HEK293 (cell line): ENCODE data around the gene BTG1.

ENCODE experiments used
- CTCF ChIA-PET: fragments of 350-600 bp; formaldehyde crosslinking; extraction: SDS; loops from one replicate; lab custom pipeline; 2021; ENCODE audit warnings: antibody characterized with exemption; lab: Yijun Ruan, JAX
- POLR2A ChIA-PET: fragments of 300-600 bp; formaldehyde crosslinking; extraction: SDS; loops from one replicate; lab custom pipeline; 2020; ENCODE audit warnings: antibody characterized with exemption, inconsistent platforms; lab: Yijun Ruan, JAX
- H3K27ac ChIP-seq: fragments of 200-500 bp; sonication (Bioruptor generic); 2 replicates; pipeline ENCODE4 v1.5.1; 2014; ENCODE audit warnings: low read depth, low read length, control low read depth, inconsistent platforms; ENCODE audit errors: extremely low read depth
- H3K36me3 ChIP-seq, 2 experiments: fragments of 200-500 bp in 1 of 2; sonication (Bioruptor generic) in 1 of 2; 1 replicate in 1 of 2; 2 replicates in 1 of 2; pipeline ENCODE4 v1.5.1; 2014 to 2017; ENCODE audit warnings: inconsistent platforms in 2 of 2, low read length in 2 of 2; ENCODE audit not compliant: control insufficient read depth in 2 of 2, insufficient read depth in 1 of 2
- H3K4me1 ChIP-seq: fragments of 200-500 bp; sonication (Bioruptor generic); 2 replicates; pipeline ENCODE4 v1.5.1; 2014; ENCODE audit warnings: mild to moderate bottlenecking, low read length, inconsistent platforms; ENCODE audit not compliant: control insufficient read depth, insufficient read depth
- H3K4me3 ChIP-seq: 2 replicates; pipeline ENCODE4 v1.5.1; 2011; ENCODE audit warnings: low read depth, mild to moderate bottlenecking, control low read depth, low read length, moderate library complexity
- H3K9me3 ChIP-seq: fragments of 200-500 bp; sonication (Bioruptor generic); 2 replicates; pipeline ENCODE4 v1.5.1; 2014; ENCODE audit warnings: low read depth, low read length, inconsistent platforms; ENCODE audit not compliant: control insufficient read depth, insufficient read depth
- ATF2 ChIP-seq: fragments of 450-650 bp; formaldehyde crosslinking; IDR thresholded peaks from 2 replicates; pipeline ENCODE4 v1.5.1; 2016; ENCODE audit warnings: missing biosample characterization, missing genetic modification characterization, low read depth
- BCL11B ChIP-seq: fragments of 450-650 bp; formaldehyde crosslinking; IDR thresholded peaks from 2 replicates; pipeline ENCODE4 v1.5.1; 2016; ENCODE audit warnings: low read depth, missing biosample characterization, missing genetic modification characterization
- GLIS2 ChIP-seq: fragments of 450-650 bp; formaldehyde crosslinking; IDR thresholded peaks from 2 replicates; pipeline ENCODE4 v1.5.1; 2016; ENCODE audit warnings: missing biosample characterization, missing genetic modification characterization
- HOXC10 ChIP-seq: sonication (generic); formaldehyde crosslinking; IDR thresholded peaks from 2 replicates; pipeline ENCODE4 v1.8.1; 2023; ENCODE audit warnings: mild to moderate bottlenecking, missing genetic modification reagents
- SALL2 ChIP-seq: fragments of 450-650 bp; formaldehyde crosslinking; IDR thresholded peaks from 2 replicates; pipeline ENCODE4 v1.5.0; 2017; ENCODE audit warnings: missing biosample characterization, mild to moderate bottlenecking, missing genetic modification characterization, borderline replicate concordance
- SCRT1 ChIP-seq: fragments of 450-650 bp; formaldehyde crosslinking; IDR thresholded peaks from 2 replicates; pipeline ENCODE4 v1.5.1; 2016; ENCODE audit warnings: missing biosample characterization, missing genetic modification characterization, borderline replicate concordance
- ZBTB20 ChIP-seq: fragments of 450-650 bp; formaldehyde crosslinking; IDR thresholded peaks from 2 replicates; pipeline ENCODE4 v1.5.1; 2016; ENCODE audit warnings: missing biosample characterization, missing genetic modification characterization
- ZEB2 ChIP-seq: fragments of 450-650 bp; formaldehyde crosslinking; IDR thresholded peaks from 2 replicates; pipeline ENCODE4 v1.5.1; 2016; ENCODE audit warnings: missing biosample characterization, missing genetic modification characterization
- ZFP3 ChIP-seq: fragments of 450-650 bp; formaldehyde crosslinking; IDR thresholded peaks from 2 replicates; pipeline ENCODE4 v1.5.1; 2016; ENCODE audit warnings: low read depth, missing biosample characterization, missing genetic modification characterization
- ZIC2 ChIP-seq: fragments of 450-650 bp; formaldehyde crosslinking; IDR thresholded peaks from 2 replicates; pipeline ENCODE4 v1.5.1; 2016; ENCODE audit warnings: missing biosample characterization, missing genetic modification characterization
- ZNF133 ChIP-seq: fragments of 450-650 bp; formaldehyde crosslinking; IDR thresholded peaks from 2 replicates; pipeline ENCODE4 v1.5.1; 2016; ENCODE audit warnings: missing biosample characterization, missing genetic modification characterization
- ZNF155 ChIP-seq: fragments of 450-650 bp; formaldehyde crosslinking; IDR thresholded peaks from 2 replicates; pipeline ENCODE4 v1.5.1; 2016; ENCODE audit warnings: missing biosample characterization, missing genetic modification characterization
- ZNF16 ChIP-seq: fragments of 450-650 bp; formaldehyde crosslinking; IDR thresholded peaks from 2 replicates; pipeline ENCODE4 v1.5.1; 2016; ENCODE audit warnings: low read depth, missing biosample characterization, missing genetic modification characterization
- ZNF184 ChIP-seq: fragments of 450-650 bp; IDR thresholded peaks from 2 replicates; pipeline ENCODE4 v1.5.1; 2018; ENCODE audit warnings: missing biosample characterization, mild to moderate bottlenecking, missing genetic modification characterization
- ZNF248 ChIP-seq: fragments of 450-650 bp; formaldehyde crosslinking; IDR thresholded peaks from 2 replicates; pipeline ENCODE4 v1.5.1; 2017; ENCODE audit warnings: missing biosample characterization, missing genetic modification characterization
- ZNF391 ChIP-seq: fragments of 450-650 bp; formaldehyde crosslinking; IDR thresholded peaks from 2 replicates; pipeline ENCODE4 v1.5.1; 2016; ENCODE audit warnings: low read depth, missing biosample characterization, missing genetic modification characterization, borderline replicate concordance
- ZNF558 ChIP-seq: fragments of 450-650 bp; formaldehyde crosslinking; IDR thresholded peaks from 2 replicates; pipeline ENCODE4 v1.5.1; 2016; ENCODE audit warnings: missing biosample characterization, missing genetic modification characterization
- ZNF639 ChIP-seq: fragments of 450-650 bp; formaldehyde crosslinking; IDR thresholded peaks from 2 replicates; pipeline ENCODE4 v1.5.1; 2016; ENCODE audit warnings: missing biosample characterization, missing genetic modification characterization
- ZNF677 ChIP-seq: fragments of 450-650 bp; IDR thresholded peaks from 2 replicates; pipeline ENCODE4 v1.5.0; 2018; ENCODE audit warnings: missing biosample characterization, mild to moderate bottlenecking, missing genetic modification characterization, moderate library complexity
- ZNF747 ChIP-seq: fragments of 450-650 bp; formaldehyde crosslinking; IDR thresholded peaks from 2 replicates; pipeline ENCODE4 v1.5.1; 2016; ENCODE audit warnings: missing biosample characterization, missing genetic modification characterization
- ZSCAN30 ChIP-seq: fragments of 450-650 bp; IDR thresholded peaks from 2 replicates; pipeline ENCODE4 v1.5.1; 2018; ENCODE audit warnings: missing biosample characterization, mild to moderate bottlenecking, missing genetic modification characterization, moderate library complexity

Gene BTG1

GRCh38 chr12:92105110-92105509 is 40.5 kb downstream of the BTG1 start:
- TF ChIP-seq ATF2 (tag by site-specific recombination) (no peak), ZNF639 (tag by site-specific recombination) (no peak), ZFP3 (tag by site-specific recombination) (no peak), ZEB2 (tag by site-specific recombination) (no peak), ZBTB20 (tag by site-specific recombination) (no peak), ZIC2 (tag by site-specific recombination) (no peak), ZNF747 (tag by site-specific recombination) (no peak), ZNF558 (tag by site-specific recombination) (no peak), HOXC10 (no peak), ZNF677 (no peak), ZNF391 (no peak), SALL2 (no peak), ZNF16 (tag by site-specific recombination) (no peak), ZNF248 (tag by site-specific recombination) (no peak)
- ChIA-PET POLR2A (interaction anchor here (1.1 kb wide), 1 partner anchor 41 kb away, joined by 3 read pairs; the partner anchor contains the start of gene BTG1), CTCF (no interaction called here)

GRCh38 chr12:92102606-92103005 is 43.0 kb downstream of the BTG1 start:
- CTCF ChIA-PET = interaction anchor here (1.3 kb wide), 1 partner anchor 12 kb away, joined by 3 read pairs; no protein-coding TSS in a partner anchor

More at GRCh38 chr12:92105110-92105509, 40.5 kb downstream of the BTG1 start:
- H3K4me3 ChIP-seq = no peak overlapping the region
- no peak overlapping the region for H3K27ac ChIP-seq
- H3K9me3 ChIP-seq = no peaks in the 10 kb centered on the region
- no peaks in the 10 kb centered on the region for H3K36me3 ChIP-seq
- peaks cover 23% of the 10 kb centered on the region for H3K4me1 ChIP-seq

GRCh38 chr12:92098594-92099380 is 46.9 kb downstream of the BTG1 start:
- no peak for TF ChIP-seq GLIS2
- TF ChIP-seq ZNF133 (tag by site-specific recombination) = no peak
- no peak for TF ChIP-seq ZNF16 (tag by site-specific recombination)
- no peak for TF ChIP-seq ZNF391
- TF ChIP-seq ZBTB20 (tag by site-specific recombination) = no peak
- TF ChIP-seq SCRT1 (tag by site-specific recombination) = no peak
- no peak for TF ChIP-seq ZNF155 (tag by site-specific recombination)
- TF ChIP-seq ZSCAN30 = no peak
- H3K4me3 ChIP-seq = no peak overlapping the region
- ChIA-PET POLR2A (no interaction called here), CTCF (interaction anchor here (0.7 kb wide), 1 partner anchor 471 kb away, joined by 4 read pairs; no protein-coding TSS in a partner anchor)
- H3K36me3 ChIP-seq = no peaks in the 10 kb centered on the region
- no peaks in the 10 kb centered on the region for H3K9me3 ChIP-seq
- H3K4me1 ChIP-seq = no peaks in the 10 kb centered on the region
- H3K27ac ChIP-seq = no peak overlapping the region

More at GRCh38 chr12:92102606-92103005, 43.0 kb downstream of the BTG1 start:
- POLR2A ChIA-PET = no interaction called here
- Histone ChIP-seq H3K27ac (no peak overlapping the region), H3K4me3 (no peak overlapping the region), H3K4me1 (peaks cover 2% of the 10 kb centered on the region), H3K36me3 (no peaks in the 10 kb centered on the region), H3K9me3 (no peaks in the 10 kb centered on the region)
- no peak for TF ChIP-seq ZNF184
- TF ChIP-seq ZNF155 (tag by site-specific recombination) = no peak
- TF ChIP-seq ZNF133 (tag by site-specific recombination) = no peak
- TF ChIP-seq BCL11B = no peak
